SK-N-MC (cell line): ENCODE measurements around the gene NCOA1.

Source experiments
- EZH2 ChIP-seq: fragments of 200-600 bp; sonication (generic); IDR thresholded peaks from one replicate; pipeline ENCODE4 v1.6.1; 2017; ENCODE audit warnings: antibody characterized with exemption
- POLR2AphosphoS5 ChIP-seq: IDR thresholded peaks from 2 replicates; pipeline ENCODE4 v1.6.1; 2012; ENCODE audit warnings: mild to moderate bottlenecking, low read depth, low read length, borderline replicate concordance

DNA sequence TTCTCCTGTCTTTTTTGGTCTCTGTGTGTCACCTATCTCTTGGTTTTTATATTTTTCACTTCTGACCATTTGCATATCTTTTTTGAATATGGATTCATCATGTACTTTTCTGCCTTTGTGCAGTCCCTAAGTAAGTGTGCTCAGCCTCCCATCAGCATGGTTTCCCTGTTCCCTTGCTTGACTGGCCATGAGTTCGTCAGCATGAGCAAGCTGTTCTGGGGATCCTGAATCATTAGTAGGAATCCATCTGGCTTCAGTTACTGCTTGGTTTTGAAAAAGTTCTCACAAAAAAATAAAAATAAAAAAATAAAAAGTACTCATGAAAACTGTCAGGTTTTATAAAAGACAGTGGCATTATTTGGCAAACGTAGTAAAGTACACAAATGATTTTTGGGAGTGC, 144.1 kb downstream of the NCOA1 start:
- no peak for TF ChIP-seq POLR2AphosphoS5
- no peak for TF ChIP-seq EZH2
